HG02885 (cell line): ENCODE data around the gene ADAMTSL1.

Source experiments
- ATAC-seq: cut with Tn5 transposase; IDR thresholded peaks from one replicate; pipeline ENCODE4 v1.9.1; 2021; ENCODE audit warnings: mild to moderate bottlenecking; ENCODE audit not compliant: unreplicated experiment, poor library complexity

ADAMTSL1 gene

GRCh38 chr9:18545636-18546360, 71.8 kb downstream of the ADAMTSL1 start:
- ATAC-seq: no peak

GRCh38 chr9:18548456-18548855, 74.5 kb downstream of the ADAMTSL1 start:
- no peak for ATAC-seq

- no peak for ATAC-seq
Observed at GRCh38 chr9:18549772-18550171, 75.8 kb downstream of the ADAMTSL1 start.

GRCh38 chr9:18550286-18550685, 76.3 kb downstream of the ADAMTSL1 start:
- ATAC-seq: no peak

GRCh38 chr9:18554244-18554643, 80.3 kb downstream of the ADAMTSL1 start:
- ATAC-seq: no peak

- ATAC-seq: no peak
Observed at GRCh38 chr9:18555105-18555883, 81.3 kb downstream of the ADAMTSL1 start.

- ATAC-seq: no peak
Observed at GRCh38 chr9:18564018-18564880, 90.3 kb downstream of the ADAMTSL1 start.

GRCh38 chr9:18566121-18566520, 92.2 kb downstream of the ADAMTSL1 start:
- ATAC-seq: no peak

- no peak for ATAC-seq
Observed at GRCh38 chr9:18568973-18569372, 95.0 kb downstream of the ADAMTSL1 start.

- ATAC-seq: no peak
Observed at GRCh38 chr9:18569941-18570630, 96.1 kb downstream of the ADAMTSL1 start.

GRCh38 chr9:18573021-18573556, 99.1 kb downstream of the ADAMTSL1 start:
- no peak for ATAC-seq

GRCh38 chr9:18575686-18576085, 101.7 kb downstream of the ADAMTSL1 start:
- no peak for ATAC-seq

GRCh38 chr9:18579536-18579935, 105.6 kb downstream of the ADAMTSL1 start:
- ATAC-seq: no peak

- ATAC-seq: no peak
Observed at GRCh38 chr9:18580151-18580550, 106.2 kb downstream of the ADAMTSL1 start.

GRCh38 chr9:18585996-18586395, 112.0 kb downstream of the ADAMTSL1 start:
- no peak for ATAC-seq

GRCh38 chr9:18588002-18588401, 114.0 kb downstream of the ADAMTSL1 start:
- ATAC-seq: no peak

- no peak for ATAC-seq
Observed at GRCh38 chr9:18591261-18591660, 117.3 kb downstream of the ADAMTSL1 start.

GRCh38 chr9:18594837-18595236, 120.9 kb downstream of the ADAMTSL1 start:
- no peak for ATAC-seq

- no peak for ATAC-seq
Observed at GRCh38 chr9:18595597-18595996, 121.6 kb downstream of the ADAMTSL1 start.

- ATAC-seq: no peak
Observed at GRCh38 chr9:18596920-18597319, 123.0 kb downstream of the ADAMTSL1 start.
